Measurements from ENCODE around the gene TMEM252. TPM values are rescaled to one million over a fixed set of nuclear protein-coding genes. Genes with fewer than 3 reads are reported as not detected.

The TMEM252 gene
- total RNA-seq, 2 experiments from 2014 or later: not detected

DNA sequence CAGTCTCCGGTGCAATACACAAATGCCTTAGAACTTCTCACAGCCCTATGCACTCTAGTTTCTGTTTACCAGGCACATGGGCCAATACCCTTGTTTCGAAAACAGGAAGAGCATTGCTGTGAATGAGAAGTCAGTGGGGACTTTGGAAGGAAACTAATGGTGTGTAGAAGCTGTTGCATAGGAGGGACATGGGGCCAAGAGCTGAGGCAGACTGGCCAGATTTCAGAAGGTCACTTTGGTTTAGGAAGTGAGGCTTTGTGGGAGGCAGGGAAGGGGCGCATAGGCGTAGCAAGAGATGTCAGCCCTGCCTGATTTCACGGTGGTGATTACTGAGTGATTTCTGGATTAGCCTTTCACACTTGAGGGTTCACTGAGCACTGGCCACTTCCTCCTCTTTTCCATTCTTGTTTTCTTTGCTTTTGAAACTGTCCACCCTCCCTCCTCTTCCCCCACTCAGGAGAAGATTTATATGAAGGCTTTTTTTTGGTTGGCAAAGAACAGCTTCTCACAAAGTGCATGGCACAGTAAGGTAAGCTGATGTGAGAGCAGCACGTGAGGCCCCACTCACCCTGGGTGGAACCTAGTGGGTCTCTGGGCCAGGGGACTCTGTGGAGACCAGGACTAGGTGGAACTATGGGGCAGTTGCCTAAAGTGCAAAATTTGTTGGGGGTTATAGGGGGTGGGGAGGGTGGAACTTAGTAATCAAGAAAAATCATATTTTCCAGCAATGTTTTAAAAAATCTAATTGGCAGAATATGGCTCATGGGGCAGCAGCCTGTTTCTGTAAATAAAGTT is 6.1 kb upstream of the TMEM252 start:
- ChIA-PET CTCF (ENCODE audit: unreplicated experiment) (no interaction called here), POLR2A (interaction anchor here (1.0 kb wide), 2 partner anchors 10 to 94 kb away, joined by 3 to 4 read pairs; no protein-coding TSS in a partner anchor)
- TSS peak; percentile 76 for BruUV-seq (replicated peaks)
- peak overlapping the region; percentile 41 for H3K27ac ChIP-seq (ENCODE audit: low read depth, low read length, poor library complexity, severe bottlenecking)
- DNase-seq (ENCODE audit: low spot score): peak; percentile 75
- no peaks in the 10 kb centered on the region for H4K20me1 ChIP-seq (ENCODE audit: insufficient read depth, low read length)
- no peaks in the 10 kb centered on the region for H3K9me3 ChIP-seq (ENCODE audit: low read length)
- peaks cover 28% of the 10 kb centered on the region for H3K4me1 ChIP-seq (ENCODE audit: insufficient read depth, low read length, poor library complexity, severe bottlenecking)
- no peaks in the 10 kb centered on the region for H3K9me2 ChIP-seq (ENCODE audit: insufficient read depth, low read length)
- H3K4me3 ChIP-seq (ENCODE audit: low read depth, low read length, poor library complexity, severe bottlenecking): peak overlapping the region; percentile 22
- H2AFZ ChIP-seq (ENCODE audit: low read length): peak overlapping the region; percentile 97
- intact Hi-C loops (cut with micrococcal nuclease; ENCODE audit: unreplicated experiment): loop anchor here (2.0 kb wide), 1 partner anchor 32 kb away; no protein-coding TSS in a partner anchor
- no peaks in the 10 kb centered on the region for H3K79me2 ChIP-seq (ENCODE audit: insufficient read depth, low read depth, low read length)
- peak overlapping the region; percentile 64 for H3K4me2 ChIP-seq (ENCODE audit: low read length)
- TF ChIP-seq, protein P1, sequence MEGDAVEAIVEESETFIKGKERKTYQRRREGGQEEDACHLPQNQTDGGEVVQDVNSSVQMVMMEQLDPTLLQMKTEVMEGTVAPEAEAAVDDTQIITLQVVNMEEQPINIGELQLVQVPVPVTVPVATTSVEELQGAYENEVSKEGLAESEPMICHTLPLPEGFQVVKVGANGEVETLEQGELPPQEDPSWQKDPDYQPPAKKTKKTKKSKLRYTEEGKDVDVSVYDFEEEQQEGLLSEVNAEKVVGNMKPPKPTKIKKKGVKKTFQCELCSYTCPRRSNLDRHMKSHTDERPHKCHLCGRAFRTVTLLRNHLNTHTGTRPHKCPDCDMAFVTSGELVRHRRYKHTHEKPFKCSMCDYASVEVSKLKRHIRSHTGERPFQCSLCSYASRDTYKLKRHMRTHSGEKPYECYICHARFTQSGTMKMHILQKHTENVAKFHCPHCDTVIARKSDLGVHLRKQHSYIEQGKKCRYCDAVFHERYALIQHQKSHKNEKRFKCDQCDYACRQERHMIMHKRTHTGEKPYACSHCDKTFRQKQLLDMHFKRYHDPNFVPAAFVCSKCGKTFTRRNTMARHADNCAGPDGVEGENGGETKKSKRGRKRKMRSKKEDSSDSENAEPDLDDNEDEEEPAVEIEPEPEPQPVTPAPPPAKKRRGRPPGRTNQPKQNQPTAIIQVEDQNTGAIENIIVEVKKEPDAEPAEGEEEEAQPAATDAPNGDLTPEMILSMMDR (conservative IDR thresholded peaks at IDR 0.05; ENCODE audit: low read length): no peak
- no peak for TF ChIP-seq EZH2phosphoT487 (IDR thresholded peaks at IDR 0.05; ENCODE audit: borderline replicate concordance, low read depth, low read length)
- no peaks in the 10 kb centered on the region for H3K36me3 ChIP-seq (ENCODE audit: insufficient read depth, low read length)

DNA sequence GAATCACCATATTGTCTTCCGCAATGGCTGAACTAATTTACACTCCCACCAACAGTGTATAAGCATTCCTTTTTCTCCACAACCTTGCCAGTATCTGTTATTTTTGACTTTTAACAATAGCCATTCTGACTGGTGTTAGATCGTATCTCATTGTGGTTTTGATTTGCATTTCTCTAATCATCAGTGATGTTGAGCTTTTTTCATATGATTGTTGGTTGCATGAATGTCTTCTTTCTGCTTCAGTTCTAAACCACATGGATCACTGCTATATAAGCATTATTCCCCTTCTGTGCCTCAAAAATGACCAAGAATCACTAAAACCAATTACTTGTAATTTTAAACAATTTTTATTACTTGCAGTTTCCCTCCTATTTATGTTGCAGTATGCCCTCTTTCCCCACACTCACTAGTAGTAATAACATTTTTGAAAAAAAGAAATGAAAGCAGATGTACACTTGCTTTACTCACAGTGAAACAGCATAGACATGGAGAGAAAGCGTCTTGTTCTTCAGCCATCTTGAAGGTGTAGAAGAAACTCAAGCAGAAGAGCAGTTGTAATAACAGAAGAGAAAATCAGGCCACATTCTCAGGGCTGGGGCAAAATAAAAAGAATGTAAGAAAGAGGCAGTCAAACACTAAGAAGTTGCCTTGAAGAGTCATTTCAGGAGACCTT is 4.5 kb upstream of the TMEM252 start:
- intact Hi-C loops (cut with micrococcal nuclease; ENCODE audit: unreplicated experiment): no loop called here
- H3K4me2 ChIP-seq (ENCODE audit: low read length): no peak overlapping the region
- no peak for TF ChIP-seq EZH2phosphoT487 (IDR thresholded peaks at IDR 0.05; ENCODE audit: borderline replicate concordance, low read depth, low read length)
- TF ChIP-seq, protein P1 (conservative IDR thresholded peaks at IDR 0.05; ENCODE audit: low read length): no peak
- no TSS peak for BruUV-seq (replicated peaks)
- H2AFZ ChIP-seq (ENCODE audit: low read length): peak overlapping the region; percentile 39
- H3K79me2 ChIP-seq (ENCODE audit: insufficient read depth, low read depth, low read length): no peaks in the 10 kb centered on the region
- H3K9me2 ChIP-seq (ENCODE audit: insufficient read depth, low read length): no peaks in the 10 kb centered on the region
- no peaks in the 10 kb centered on the region for H4K20me1 ChIP-seq (ENCODE audit: insufficient read depth, low read length)
- no peak overlapping the region for H3K4me3 ChIP-seq (ENCODE audit: low read depth, low read length, poor library complexity, severe bottlenecking)
- no peak for DNase-seq (ENCODE audit: low spot score)
- POLR2A ChIA-PET: no interaction called here
- H3K4me1 ChIP-seq (ENCODE audit: insufficient read depth, low read length, poor library complexity, severe bottlenecking): peaks cover 28% of the 10 kb centered on the region
- H3K27ac ChIP-seq (ENCODE audit: low read depth, low read length, poor library complexity, severe bottlenecking): no peak overlapping the region
- no peaks in the 10 kb centered on the region for H3K9me3 ChIP-seq (ENCODE audit: low read length)
- no peaks in the 10 kb centered on the region for H3K36me3 ChIP-seq (ENCODE audit: insufficient read depth, low read length)
- CTCF ChIA-PET (ENCODE audit: unreplicated experiment): no interaction called here

DNA sequence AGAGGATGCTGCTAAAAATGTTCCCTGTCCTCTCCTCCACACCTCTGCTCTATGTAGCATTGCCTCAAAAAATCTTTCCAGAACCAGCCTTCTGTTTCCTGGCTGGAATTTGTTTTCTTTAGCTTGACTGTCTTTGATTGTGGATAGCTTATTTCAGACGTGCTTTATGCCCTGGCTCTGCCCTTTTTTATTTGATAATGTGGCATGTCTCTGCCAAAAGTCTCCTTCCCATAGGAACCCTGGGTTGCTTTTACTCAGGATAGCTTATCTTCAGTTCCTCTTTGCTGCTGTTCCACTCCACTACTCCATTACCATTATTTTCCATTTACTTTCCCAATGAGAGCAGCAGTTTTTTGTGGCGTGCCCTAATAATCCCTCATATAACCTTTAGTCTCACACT is 885 bp upstream of the TMEM252 start:
- no peaks in the 10 kb centered on the region for H3K79me2 ChIP-seq (ENCODE audit: insufficient read depth, low read depth, low read length)
- H3K4me3 ChIP-seq (ENCODE audit: low read depth, low read length, poor library complexity, severe bottlenecking): no peak overlapping the region
- ChIA-PET CTCF (ENCODE audit: unreplicated experiment) (no interaction called here), POLR2A (no interaction called here)
- DNase-seq (ENCODE audit: low spot score): no peak
- no peak overlapping the region for H3K27ac ChIP-seq (ENCODE audit: low read depth, low read length, poor library complexity, severe bottlenecking)
- intact Hi-C loops (cut with micrococcal nuclease; ENCODE audit: unreplicated experiment): no loop called here
- TF ChIP-seq, protein P1 (conservative IDR thresholded peaks at IDR 0.05; ENCODE audit: low read length): no peak
- no peak for TF ChIP-seq EZH2phosphoT487 (IDR thresholded peaks at IDR 0.05; ENCODE audit: borderline replicate concordance, low read depth, low read length)
- H3K4me1 ChIP-seq (ENCODE audit: insufficient read depth, low read length, poor library complexity, severe bottlenecking): peaks cover 13% of the 10 kb centered on the region
- no peaks in the 10 kb centered on the region for H4K20me1 ChIP-seq (ENCODE audit: insufficient read depth, low read length)
- H2AFZ ChIP-seq (ENCODE audit: low read length): no peak overlapping the region
- H3K9me3 ChIP-seq (ENCODE audit: low read length): no peaks in the 10 kb centered on the region
- no peak overlapping the region for H3K4me2 ChIP-seq (ENCODE audit: low read length)
- H3K9me2 ChIP-seq (ENCODE audit: insufficient read depth, low read length): no peaks in the 10 kb centered on the region
- BruUV-seq (replicated peaks): no TSS peak
- no peaks in the 10 kb centered on the region for H3K36me3 ChIP-seq (ENCODE audit: insufficient read depth, low read length)
